IPS-20b (cell line): Measurements from ENCODE around the gene PPP1R10.
"Not testable (repeated sequence)": the region's sequence is repeated elsewhere in the genome, so short reads cannot be mapped to it uniquely, and the experiment has no call there.

Experiments
- H3K27ac ChIP-seq: one replicate; pipeline ENCODE4 v1.5.1; 2013; ENCODE audit warnings: low read length
- H3K27me3 ChIP-seq: 2 replicates; pipeline ENCODE4 v1.6.1; 2013; ENCODE audit warnings: mild to moderate bottlenecking, low read length, inconsistent platforms; ENCODE audit not compliant: insufficient read depth
- H3K36me3 ChIP-seq: 2 replicates; pipeline ENCODE4 v1.6.1; 2013; ENCODE audit warnings: low read depth, mild to moderate bottlenecking, inconsistent platforms, low read length, moderate library complexity; ENCODE audit not compliant: insufficient read depth
- H3K4me1 ChIP-seq: 2 replicates; pipeline ENCODE4 v1.6.1; 2013; ENCODE audit warnings: mild to moderate bottlenecking, control low read depth, inconsistent platforms, low read length, moderate library complexity; ENCODE audit not compliant: insufficient read depth
- H3K4me3 ChIP-seq: 2 replicates; pipeline ENCODE4 v1.5.1; 2013; ENCODE audit warnings: mild to moderate bottlenecking, low read length, inconsistent platforms
- H3K9ac ChIP-seq: 2 replicates; pipeline ENCODE4 v1.6.1; 2013; ENCODE audit warnings: low read depth, mild to moderate bottlenecking, inconsistent platforms, low read length, moderate library complexity
- H3K9me3 ChIP-seq: 2 replicates; pipeline ENCODE4 v1.6.1; 2013; ENCODE audit warnings: mild to moderate bottlenecking, low read depth, low read length, inconsistent platforms; ENCODE audit not compliant: insufficient read depth

The PPP1R10 gene

DNA sequence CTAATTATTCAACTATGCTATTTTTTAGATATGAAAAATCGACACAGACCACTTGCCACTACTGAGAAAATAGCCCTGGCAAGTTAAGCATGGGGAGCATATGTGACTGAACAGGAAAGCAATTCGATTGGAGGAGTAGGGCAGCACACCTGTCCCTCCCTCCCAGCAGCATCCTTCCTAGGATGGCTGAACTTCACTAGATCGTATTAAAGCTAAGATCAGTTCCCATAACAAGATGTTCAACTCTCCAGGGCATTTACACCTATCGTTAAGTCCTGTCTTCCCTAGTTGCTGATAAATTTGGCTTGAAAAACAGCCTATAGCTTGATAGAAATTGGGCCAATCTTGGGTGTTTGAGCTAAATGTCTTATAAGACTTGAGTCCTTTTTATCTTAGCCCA lies 7.0 kb downstream of the PPP1R10 start:
- Histone ChIP-seq H3K9me3 (no peaks in the 10 kb centered on the region), H3K36me3 (peaks cover 87% of the 10 kb centered on the region)

DNA sequence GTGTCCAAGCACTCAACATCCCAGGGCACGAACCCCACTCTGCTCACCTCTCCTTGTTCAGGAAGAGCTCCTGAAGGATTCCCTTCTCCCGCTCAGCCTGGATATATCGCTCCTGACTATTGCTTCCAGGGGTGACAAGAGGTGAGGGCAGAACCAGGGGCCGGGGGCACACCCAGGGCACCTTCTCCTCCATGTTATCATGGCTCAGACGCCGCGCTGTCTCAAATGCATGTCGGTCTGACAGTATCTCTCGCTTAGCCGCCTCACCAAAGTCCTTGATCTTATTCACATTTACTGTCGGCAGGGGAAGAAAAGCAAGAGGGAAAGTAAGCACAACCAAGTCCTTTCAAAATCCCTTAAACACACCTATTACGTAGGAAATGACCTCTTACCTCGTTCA lies 13.1 kb downstream of the PPP1R10 start:
- no peak overlapping the region for H3K27ac ChIP-seq
- H3K4me1 ChIP-seq, result no peaks in the 10 kb centered on the region
- H3K36me3 ChIP-seq, result peaks cover 99% of the 10 kb centered on the region
- no peak overlapping the region for H3K9ac ChIP-seq
- H3K9me3 ChIP-seq, result no peaks in the 10 kb centered on the region
- no peaks in the 10 kb centered on the region for H3K27me3 ChIP-seq
- no peak overlapping the region for H3K4me3 ChIP-seq

More for the DNA sequence above, 7.0 kb downstream of the PPP1R10 start:
- Histone ChIP-seq H3K4me1 (peaks cover 12% of the 10 kb centered on the region), H3K27ac (no peak overlapping the region), H3K9ac (no peak overlapping the region), H3K27me3 (no peaks in the 10 kb centered on the region), H3K4me3 (no peak overlapping the region)

DNA sequence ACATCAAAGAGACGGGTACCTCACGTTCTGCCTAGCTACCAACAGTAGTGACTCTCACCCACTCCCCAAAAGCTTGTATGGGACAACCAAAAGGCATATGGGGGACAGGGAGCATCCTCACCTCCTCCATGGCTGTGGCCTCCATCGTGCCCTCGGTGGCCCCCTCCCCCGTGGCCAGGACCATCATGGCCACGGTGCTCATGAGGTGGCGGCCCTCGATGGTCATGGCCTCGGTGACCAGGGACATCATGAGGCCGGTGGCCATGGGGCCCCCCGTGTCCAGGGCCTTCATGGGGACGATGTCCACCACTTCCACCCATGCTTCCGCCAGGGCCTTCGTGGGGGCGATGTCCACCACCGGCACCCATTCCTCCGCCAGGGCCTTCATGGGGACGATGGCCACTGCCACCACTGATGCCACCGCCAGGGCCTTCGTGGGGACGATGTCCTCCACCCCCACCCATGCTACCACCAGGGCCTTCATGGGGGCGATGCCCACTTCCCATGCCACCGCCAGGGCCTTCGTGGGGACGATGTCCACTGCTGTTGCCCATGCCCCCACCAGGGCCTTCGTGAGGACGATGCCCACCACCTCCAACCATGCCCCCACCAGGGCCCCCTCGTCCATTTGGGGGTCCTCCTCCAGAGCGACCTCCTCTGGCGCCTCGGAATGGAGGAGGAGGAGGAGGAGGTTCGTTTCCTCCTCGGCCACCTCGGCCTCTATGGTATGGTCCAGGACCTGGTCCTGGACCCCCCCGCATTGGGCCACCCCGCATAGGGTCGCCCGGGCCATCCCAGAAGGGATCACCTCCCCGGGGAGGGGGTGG lies 15.0 kb downstream of the PPP1R10 start:
- no peaks in the 10 kb centered on the region for H3K9me3 ChIP-seq
- H3K4me3 ChIP-seq, result no peak overlapping the region
- no peaks in the 10 kb centered on the region for H3K4me1 ChIP-seq
- H3K27ac ChIP-seq, result no peak overlapping the region
- H3K9ac ChIP-seq, result no peak overlapping the region
- H3K27me3 ChIP-seq, result no peaks in the 10 kb centered on the region
- peaks cover 80% of the 10 kb centered on the region for H3K36me3 ChIP-seq

GRCh38 chr6:30601436-30601814 lies 15.6 kb downstream of the PPP1R10 start:
- Histone ChIP-seq H3K9ac (no peak overlapping the region), H3K4me3 (no peak overlapping the region), H3K36me3 (peaks cover 74% of the 10 kb centered on the region), H3K4me1 (no peaks in the 10 kb centered on the region), H3K27me3 (no peaks in the 10 kb centered on the region), H3K9me3 (no peaks in the 10 kb centered on the region), H3K27ac (no peak overlapping the region)

- H3K9me3 ChIP-seq, result no peaks in the 10 kb centered on the region
- no peaks in the 10 kb centered on the region for H3K27me3 ChIP-seq
- H3K36me3 ChIP-seq, result peaks cover 65% of the 10 kb centered on the region
- no peak overlapping the region for H3K4me3 ChIP-seq
- H3K4me1 ChIP-seq, result no peaks in the 10 kb centered on the region
- H3K9ac ChIP-seq, result no peak overlapping the region
- no peak overlapping the region for H3K27ac ChIP-seq
These were observed 16.5 kb downstream of the PPP1R10 start for GRCh38 chr6:30600451-30600961.

DNA sequence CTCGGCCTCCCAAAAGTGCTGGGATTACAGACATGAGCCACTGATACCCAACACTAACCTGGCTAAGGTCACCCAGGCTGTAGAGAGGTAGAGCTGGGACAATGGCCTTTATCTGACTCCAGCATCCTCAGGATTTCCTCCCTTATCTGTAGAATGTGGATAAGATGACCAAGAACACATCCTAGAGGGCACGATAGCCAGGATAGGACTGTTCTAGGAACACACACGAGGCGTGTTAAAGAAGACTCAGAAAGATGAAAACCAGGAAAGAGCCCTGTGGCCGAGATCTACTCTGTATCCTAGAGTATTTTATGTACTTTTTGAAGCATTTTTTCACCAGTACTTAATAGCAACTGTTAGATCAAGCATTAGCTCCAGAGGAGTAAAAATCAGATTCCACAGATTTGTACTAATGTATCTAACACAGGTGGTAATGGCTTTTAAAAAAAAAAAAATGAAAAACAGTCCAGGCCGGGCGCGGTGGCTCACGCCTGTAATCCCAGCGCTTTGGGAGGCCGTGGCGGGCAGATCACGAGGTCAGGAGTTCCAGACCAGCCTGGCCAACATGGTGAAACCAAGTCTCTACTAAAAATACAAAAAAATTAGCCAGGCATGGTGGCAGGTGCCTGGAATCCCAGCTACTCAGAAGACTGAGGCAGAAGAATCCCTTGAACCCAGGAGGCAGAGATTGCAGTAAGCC lies 17.3 kb downstream of the PPP1R10 start:
- Histone ChIP-seq H3K9me3 (no peaks in the 10 kb centered on the region), H3K9ac (no peak overlapping the region), H3K27ac (no peak overlapping the region), H3K27me3 (no peaks in the 10 kb centered on the region), H3K36me3 (peaks cover 61% of the 10 kb centered on the region), H3K4me3 (no peak overlapping the region), H3K4me1 (no peaks in the 10 kb centered on the region)

DNA sequence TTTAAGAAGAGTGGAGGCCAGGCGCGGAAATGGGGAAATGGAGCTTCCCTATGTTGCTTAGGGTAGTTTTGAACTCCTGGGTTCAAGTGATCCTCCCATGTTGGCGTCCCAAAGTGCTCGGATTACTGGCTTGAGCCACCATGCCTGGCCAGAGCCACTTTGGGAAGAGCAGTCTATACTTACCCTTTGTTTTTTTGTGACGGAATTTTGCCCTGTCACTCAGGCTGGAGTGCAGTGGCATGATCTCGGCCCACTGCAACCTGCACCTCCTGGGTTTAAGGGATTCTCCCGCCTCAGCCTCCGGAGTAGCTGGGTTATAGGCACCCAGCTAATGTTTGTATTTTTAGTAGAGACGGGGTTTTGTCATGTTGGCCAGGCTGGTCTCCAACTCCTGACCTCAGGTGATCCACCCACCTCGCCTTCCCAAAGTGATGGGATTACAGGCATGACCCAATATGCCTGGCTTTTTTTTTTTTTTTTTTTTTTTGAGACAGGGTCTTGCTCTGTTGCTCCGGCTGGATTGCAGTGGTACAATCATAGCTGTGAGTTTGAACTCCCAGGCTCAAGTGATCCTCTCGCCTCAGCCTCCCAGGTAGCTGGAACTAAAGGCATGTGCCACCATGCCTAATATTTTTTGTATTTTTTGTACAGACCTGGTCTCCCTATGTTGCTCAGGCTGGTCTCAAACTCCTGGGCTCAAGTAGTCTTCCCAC lies 18.0 kb downstream of the PPP1R10 start:
- H3K27me3 ChIP-seq, result no peaks in the 10 kb centered on the region
- H3K9me3 ChIP-seq, result no peaks in the 10 kb centered on the region
- H3K4me1 ChIP-seq, result no peaks in the 10 kb centered on the region
- H3K9ac ChIP-seq, result no peak overlapping the region
- no peak overlapping the region for H3K4me3 ChIP-seq
- H3K27ac ChIP-seq, result no peak overlapping the region
- H3K36me3 ChIP-seq, result peaks cover 61% of the 10 kb centered on the region

GRCh38 chr6:30597315-30598144 lies 19.5 kb downstream of the PPP1R10 start:
- not testable (repeated sequence) for H3K27me3 ChIP-seq, H3K27ac ChIP-seq, H3K4me1 ChIP-seq, H3K4me3 ChIP-seq, H3K9me3 ChIP-seq, H3K9ac ChIP-seq
- H3K36me3 ChIP-seq, result peaks cover 59% of the 10 kb centered on the region

DNA sequence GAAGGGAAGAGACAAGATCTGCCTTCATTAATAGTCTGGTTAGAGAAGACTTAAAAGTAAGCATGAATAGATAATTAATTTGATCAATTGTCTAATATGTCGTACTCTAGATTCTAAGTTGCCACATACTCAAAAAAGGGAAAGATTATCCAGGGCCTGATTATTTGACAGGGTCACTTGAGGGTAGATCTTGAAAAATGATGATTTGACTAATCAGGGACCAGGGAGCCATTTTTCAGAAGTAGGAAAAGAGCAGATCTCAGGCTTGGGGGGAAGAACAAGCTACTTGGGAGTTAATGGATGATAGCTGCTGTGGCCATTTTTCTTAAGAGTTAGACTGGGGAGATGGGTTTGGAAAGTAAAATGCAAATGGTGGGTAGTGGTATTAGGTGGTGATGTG lies 24.8 kb downstream of the PPP1R10 start:
- Histone ChIP-seq H3K4me1 (no peaks in the 10 kb centered on the region), H3K27me3 (no peaks in the 10 kb centered on the region), H3K9ac (no peak overlapping the region), H3K9me3 (no peaks in the 10 kb centered on the region), H3K36me3 (peaks cover 76% of the 10 kb centered on the region), H3K27ac (no peak overlapping the region), H3K4me3 (no peak overlapping the region)

DNA sequence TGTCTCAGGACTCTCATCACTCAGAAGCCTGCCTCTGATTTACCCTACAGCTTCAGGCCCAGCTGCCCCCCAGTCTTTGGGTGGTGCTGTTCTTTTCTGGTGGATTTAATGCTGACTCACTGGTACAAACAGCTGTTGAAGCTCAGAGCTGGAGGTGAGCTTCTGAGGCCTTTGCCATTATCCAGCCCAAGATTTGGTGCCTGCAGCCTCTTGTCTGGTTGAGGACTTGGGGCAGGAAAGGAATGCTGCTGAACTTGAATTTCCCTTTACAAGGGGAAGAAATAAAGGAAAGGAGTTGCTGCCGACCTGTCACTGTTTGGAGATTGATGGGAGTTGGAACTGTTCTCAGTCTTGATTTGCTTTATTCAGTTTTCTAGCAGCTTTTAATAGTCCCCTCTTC lies 26.0 kb downstream of the PPP1R10 start:
- no peak overlapping the region for H3K27ac ChIP-seq
- H3K9ac ChIP-seq, result no peak overlapping the region
- H3K36me3 ChIP-seq, result peaks cover 89% of the 10 kb centered on the region

GRCh38 chr6:30590509-30590908 lies 26.5 kb downstream of the PPP1R10 start:
- Histone ChIP-seq H3K9me3 (no peaks in the 10 kb centered on the region), H3K27me3 (no peaks in the 10 kb centered on the region), H3K4me1 (no peaks in the 10 kb centered on the region), H3K4me3 (no peak overlapping the region), H3K27ac (no peak overlapping the region), H3K9ac (no peak overlapping the region), H3K36me3 (peaks cover 94% of the 10 kb centered on the region)

More for the DNA sequence above, 26.0 kb downstream of the PPP1R10 start:
- Histone ChIP-seq H3K27me3 (no peaks in the 10 kb centered on the region), H3K4me1 (no peaks in the 10 kb centered on the region), H3K4me3 (no peak overlapping the region), H3K9me3 (no peaks in the 10 kb centered on the region)
